GM19324 (cell line): ENCODE data around the gene ZFAND3.
"Not testable (repeated sequence)": the region's sequence is repeated elsewhere in the genome, so short reads cannot be mapped to it uniquely, and the experiment has no call there.

ENCODE experiments used
- ATAC-seq: cut with Tn5 transposase; IDR thresholded peaks from one replicate; pipeline ENCODE4 v1.9.1; 2021; ENCODE audit warnings: mild to moderate bottlenecking, moderate library complexity; ENCODE audit not compliant: unreplicated experiment, low FRiP score

Gene ZFAND3

DNA sequence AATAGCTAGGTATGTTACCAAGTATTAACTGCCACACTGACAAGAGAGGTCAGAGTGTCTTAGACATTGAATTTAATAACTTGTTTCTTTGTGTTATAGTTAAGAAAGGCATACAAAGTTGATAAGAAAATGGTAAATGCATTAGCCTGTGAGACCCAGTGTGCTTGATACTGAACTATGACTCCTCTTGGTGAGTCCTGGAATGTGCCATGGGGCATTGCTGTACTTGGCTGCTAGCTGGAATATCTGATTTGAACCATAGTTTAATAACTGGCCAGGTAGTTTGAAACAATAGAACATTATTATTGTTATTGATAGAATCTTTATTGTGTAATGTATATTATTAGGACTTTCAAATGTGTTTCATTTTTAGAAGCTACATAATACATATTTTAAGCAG is 70.0 kb downstream of the ZFAND3 start:
- no peak for ATAC-seq

DNA sequence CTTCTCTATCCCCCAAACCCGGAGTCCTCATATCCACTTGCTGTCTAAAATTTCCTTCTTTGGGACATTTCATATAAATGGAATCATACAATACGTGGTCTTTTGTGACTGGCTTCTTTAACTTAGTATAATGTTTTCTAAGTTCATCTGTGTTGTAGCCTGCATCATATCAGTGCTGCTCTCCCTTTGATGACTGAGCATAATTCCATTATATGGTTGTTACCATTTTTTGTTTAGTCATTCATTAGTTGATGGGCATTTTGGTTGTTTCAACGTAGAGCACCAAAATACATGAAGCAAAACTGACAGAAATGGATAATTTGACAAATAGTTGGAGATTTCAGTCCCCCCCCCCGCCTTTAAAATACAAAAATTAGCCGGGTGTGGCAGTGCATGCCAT is 71.5 kb downstream of the ZFAND3 start:
- no peak for ATAC-seq

DNA sequence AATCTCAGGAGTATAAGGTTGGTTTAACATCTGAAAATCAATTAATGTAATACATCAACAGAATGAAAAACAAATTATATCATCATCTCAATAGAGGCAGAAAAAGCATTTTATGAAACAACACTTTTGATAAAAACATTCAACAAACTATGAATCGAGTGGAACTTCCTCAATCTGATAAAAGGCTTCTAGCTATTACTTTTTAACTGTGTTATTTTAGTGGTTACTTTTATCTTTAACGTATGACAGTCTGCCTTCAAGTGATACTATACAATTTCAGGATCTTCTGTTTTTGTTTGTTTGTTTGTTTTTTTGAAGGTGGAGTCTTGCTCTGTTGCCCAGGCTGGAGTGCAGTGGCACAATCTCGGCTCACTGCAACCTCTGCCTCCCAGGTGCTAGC is 73.7 kb downstream of the ZFAND3 start:
- ATAC-seq, result no peak

DNA sequence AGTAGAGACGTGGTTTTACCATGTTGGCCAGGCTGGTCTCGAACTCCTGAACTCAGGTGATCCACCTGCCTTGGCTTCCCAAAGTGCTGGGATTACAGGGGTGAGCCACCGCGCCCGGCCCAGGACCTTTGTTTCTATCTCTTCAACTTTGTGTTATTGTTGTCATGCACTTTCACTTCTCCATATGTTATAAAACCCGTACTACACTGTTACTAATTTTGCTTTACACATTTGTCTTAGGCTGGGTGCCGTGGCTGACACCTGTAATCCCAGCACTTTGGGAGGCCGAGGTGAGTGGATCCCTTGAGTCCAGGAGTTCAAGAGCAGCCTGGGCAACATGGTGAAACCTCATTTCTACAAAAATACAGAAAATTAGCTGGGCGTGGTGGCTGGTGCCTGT is 74.2 kb downstream of the ZFAND3 start:
- not testable (repeated sequence) for ATAC-seq

DNA sequence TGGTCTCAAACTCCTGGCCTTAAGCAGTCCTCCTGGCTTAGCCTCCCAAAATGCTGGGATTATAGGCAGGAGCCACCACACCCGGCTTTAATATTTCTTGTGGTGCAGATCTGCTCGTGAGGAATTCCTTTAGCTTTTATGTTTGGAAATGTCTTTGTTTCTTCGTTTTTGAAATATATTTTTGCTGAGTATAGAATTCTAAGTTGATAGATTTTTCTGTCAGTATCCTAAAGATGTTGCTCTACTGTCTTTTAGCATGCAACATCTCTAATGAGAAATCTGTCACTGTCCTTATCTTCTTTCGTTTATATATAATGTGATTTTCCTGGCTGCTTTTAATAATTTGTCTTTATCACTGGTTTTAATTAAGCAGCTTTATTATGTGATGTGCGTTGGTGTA is 75.1 kb downstream of the ZFAND3 start:
- no peak for ATAC-seq

DNA sequence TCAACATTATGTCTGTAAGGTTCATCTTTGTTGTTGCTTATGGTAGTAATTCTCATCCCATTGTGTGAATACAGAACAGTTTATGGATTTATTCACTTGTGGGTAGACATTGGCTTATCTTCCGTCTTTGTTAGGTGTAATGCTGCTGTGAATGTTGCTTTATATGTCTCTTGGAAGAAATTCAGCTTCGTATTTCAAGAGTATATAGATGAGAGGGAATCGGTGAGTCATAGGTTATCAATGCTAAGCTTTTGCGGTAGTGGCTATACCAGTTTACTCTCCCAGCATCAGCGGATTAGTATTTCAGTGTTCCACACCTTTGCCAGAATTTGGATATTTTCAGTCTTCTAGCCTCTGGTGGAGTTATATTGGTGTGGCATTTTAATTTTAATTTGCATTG is 77.8 kb downstream of the ZFAND3 start:
- ATAC-seq, result no peak

DNA sequence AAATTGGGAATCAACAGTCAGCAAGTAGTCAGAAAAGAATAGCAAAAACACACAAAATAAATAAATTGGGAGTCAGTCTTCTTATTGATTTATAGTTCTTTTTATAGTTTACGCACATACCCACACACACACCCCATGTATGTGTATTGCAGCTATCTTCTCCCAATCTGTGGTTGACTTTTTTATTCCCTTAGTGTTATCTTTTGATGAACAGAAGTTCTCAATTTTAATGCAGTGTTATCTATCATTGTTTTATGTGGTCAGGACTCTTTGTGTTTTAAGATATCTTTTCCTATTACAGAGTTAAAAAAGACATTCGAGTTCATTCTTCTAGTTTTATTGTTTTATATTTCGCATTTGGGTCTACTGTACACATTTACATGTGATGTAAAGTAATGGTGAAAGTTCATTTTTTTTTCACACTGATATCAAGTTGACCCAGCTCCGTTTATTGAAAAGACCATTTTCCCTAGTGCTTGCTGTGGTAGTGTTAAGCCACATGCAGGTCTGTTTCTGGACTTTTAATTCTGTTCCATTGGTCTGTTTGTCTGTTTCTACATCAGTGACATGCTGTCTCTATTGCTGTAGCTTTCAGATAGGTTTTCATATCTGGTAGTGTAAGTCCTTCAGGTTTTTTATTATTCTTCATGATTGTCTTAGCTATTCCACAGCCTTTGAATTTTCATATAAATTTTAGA is 78.4 kb downstream of the ZFAND3 start:
- no peak for ATAC-seq

DNA sequence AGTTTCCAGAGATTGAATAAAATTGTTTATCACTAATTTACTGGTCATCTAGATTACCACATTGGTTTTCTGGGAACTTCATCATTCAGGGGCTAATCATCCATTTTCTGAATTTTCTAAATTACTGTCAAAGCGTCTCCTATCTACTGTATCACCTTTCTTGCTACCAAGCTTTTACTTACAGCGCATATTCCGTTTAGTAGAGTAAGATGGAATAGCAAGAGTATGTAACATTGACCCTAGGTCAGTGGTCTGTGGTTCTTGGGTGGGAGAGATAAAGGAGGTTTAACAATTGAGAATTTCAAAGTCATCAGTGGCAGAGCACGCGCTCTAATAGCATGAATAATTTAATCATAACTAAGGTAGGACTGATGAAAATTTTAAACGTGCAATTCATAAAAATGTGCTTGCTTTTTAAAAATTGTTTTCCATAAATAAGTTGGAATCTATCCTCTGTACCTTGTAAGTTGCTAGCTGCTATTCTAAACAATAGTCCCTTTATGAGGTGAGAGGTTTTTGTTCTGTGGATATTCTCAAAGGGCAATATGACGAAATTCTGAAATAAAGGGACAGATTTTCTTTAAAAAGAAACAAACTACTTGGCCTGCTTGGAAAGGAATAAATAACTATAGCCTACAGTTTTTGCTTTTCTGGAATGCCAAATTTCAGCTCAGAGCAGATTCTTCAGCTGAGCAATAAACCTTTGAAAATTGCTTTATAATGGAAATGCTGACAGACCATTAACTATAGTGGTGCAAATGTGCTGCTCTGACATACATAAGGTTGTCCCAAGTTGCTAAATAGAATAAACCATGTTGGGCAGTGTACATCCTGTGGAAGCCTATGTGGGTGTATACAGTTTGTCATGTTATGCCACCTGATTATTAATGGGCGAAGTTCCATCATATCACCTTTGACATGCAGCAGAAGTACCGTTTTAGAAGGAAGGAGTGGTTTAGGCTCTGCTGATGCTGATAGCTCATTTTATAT is 84.1 kb downstream of the ZFAND3 start:
- ATAC-seq, result no peak

DNA sequence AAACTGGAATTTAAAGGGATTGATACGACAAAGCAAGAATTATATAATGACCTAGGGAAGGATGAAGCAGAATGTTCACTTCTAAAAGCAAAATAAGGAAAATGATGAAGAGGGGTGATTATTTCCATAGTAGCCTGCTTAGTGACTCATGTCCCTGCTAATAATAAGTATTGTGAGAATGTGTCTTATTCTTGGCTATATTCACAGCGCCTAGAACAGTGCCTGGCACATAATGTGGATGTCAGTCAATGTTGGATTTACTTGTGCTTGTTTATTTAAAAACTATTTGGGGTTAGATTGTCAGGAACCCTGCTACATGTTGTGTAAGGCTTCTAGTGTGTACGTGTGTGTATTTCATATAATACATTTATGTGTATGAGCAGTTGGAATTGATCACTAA is 85.1 kb downstream of the ZFAND3 start:
- ATAC-seq, result no peak

DNA sequence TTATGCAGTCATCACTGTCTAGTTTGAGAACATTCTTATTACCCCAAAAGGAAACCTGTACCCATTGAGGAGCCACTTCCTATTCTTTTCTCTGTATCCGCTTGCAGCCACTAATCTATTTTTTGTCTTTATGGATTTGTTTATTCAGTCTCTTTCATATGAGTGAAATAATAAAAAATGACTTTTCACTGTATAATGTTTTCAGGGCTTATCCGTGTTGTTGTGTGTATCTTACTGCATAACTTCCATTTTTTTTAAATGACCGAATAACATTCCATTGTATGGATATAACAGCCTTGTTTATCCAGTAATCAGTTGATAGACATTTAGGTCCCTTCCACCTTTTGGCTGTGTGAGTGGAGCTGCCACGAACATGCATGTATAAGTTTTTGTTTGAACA is 86.6 kb downstream of the ZFAND3 start:
- no peak for ATAC-seq

DNA sequence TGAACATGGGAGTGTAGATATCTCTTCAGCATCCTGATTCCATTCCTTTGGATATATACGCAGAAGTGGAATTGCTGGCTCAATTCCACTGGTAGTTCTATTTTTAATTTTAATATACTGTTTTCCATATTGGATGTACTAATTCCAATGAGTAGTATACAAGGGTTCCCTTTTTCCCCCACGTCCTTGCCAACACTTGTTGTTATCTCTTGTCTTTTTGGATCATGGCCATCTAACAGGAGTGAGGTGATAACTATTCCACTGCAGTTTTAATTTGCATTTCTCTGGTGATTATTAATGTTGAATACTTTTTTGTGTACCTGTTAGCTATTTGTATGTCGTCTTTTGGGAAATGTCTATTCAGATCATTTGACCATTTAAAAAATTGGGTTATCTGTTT is 91.5 kb downstream of the ZFAND3 start:
- no peak for ATAC-seq

DNA sequence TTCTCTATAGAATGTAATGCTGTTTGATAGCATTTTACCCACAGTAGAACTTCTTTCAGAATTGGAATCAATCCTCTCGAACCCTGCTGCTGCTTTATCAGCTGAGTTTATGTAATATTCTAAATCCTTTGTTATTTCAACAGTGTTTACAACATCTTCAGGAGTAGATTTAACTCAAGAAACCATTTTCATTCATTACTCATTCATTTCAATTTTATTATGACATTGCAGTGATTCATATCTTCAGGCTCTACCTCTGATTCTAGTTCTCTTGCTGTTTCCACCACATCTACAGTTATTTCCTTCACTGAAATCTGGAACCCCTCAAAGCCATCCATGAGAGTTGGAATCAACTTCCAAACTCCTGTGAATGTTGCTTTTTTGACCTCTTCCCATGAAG is 93.7 kb downstream of the ZFAND3 start:
- no peak for ATAC-seq

DNA sequence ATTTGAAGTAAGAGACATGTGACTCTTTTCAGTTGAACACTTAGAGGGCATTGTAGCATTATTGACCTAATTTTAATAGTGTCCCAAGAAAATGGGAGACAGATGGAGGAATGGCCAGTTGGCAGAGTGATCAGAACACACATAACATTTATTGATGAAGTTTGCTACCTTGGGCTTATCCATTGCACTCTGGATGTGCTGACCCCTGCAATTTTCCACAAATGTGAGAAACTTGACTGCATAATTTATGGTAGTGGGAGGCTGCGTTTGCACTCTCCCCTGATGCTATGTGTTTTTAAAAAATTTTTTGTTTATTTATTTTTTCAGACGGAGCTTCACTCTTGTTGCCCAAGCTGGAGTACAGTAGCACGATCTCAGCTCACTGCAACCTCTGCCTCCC is 95.9 kb downstream of the ZFAND3 start:
- no peak for ATAC-seq

DNA sequence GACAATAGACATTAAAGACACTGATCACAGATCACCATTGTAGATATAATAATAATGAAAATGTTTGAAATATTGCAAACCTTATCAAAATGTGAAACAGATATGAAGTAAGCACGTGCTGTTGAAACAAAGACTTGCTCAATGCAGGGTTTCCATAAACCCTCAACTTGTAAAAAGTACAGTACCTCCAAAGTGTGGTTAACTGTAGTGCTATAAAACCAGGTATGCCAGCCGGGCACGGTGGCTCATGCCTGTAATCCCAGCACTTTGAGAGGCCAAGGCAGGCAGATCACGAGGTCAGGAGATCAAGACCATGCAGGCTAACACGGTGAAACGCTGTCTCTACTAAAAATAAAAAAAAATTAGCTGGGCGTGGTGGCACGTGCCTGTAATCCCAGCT is 96.6 kb downstream of the ZFAND3 start:
- no peak for ATAC-seq

DNA sequence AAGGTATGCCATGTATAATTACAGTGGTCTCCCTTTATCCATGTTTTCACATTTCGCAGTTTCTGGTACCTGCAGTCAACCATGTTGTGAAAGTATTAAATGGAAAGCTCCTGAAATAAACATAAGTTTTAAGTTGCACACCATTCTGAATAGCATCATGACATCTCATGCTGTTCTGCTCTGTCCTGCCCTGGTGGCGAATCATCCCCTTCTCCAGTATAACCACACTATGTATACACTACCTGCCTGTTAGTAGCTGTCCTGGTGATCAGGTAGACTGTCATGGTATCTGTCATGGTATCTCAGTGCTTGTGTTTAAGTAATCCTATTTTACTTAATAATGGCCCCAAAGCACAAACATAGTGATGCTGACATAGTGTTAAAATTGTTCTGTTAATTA is 97.1 kb downstream of the ZFAND3 start:
- no peak for ATAC-seq

DNA sequence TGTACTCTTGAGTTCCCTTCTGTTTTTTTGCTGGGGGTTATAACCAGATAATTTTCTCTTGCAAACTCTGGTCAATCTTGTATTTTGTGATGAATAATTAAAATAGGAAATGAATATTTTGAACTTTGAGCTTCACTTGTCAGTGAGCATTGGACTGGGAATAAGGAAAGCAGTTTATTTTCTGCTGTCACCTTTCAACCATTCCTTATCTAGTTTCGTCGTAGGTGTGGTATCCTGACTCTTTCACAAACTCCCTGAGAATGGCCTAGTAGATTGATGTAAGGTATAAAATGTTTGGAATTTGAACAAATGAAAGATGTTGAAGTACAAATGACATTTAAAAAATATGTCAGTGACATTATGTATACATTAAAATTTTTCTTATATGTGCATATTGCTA is 98.0 kb downstream of the ZFAND3 start:
- ATAC-seq, result no peak

DNA sequence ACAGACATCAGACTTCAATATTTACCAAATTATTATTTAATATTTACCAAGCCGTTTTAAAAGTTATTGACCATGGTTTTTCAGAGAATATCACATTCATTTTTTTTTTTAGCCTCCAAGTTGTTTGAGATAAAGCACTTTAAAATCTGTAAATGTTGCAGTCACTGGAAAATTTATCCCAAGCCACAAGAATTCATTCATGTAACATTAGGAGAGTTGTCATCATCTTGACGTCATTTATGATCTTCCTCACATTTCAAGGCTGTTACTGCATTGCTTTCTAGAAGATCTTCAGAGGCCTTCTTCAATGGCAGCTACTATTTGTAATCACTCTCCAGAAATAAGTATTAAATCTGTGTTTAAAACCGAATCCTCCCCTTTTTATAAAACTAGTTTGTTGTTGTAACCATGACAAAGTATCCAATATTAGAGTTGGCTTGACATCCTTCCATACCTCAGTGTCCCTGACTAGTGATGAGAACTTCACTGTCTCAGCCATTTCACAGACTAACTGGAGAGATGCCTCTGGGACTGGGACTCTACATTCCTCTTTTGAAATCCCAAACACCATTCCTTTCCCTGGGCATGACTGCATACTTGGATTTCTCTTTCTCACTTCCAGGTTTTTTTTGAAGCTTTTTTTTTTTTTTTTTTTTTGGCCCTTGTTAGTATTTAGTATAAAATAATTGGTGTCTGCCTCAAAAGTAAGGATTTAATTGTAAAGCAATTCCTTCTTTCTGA is 100.1 kb downstream of the ZFAND3 start:
- ATAC-seq, result no peak

DNA sequence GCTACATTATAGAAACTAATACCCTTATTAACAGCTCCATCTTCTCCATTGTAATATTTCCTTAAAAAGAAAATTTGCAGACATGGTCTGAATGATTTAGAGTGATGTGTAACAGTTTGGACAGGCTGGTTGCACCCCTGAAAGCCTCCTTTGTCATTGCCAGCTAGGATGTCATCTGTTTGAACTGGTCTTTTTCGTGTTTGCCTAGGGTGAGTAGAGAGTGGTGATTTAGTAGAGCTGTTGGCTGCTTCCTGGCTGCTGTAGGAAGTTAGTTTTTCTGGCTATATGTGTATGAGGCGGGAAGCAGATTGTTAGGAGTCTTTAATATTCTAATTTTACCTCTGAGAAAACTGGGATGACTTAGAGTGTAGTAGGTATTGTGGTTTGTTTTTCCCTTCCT is 101.1 kb downstream of the ZFAND3 start:
- ATAC-seq, result no peak

DNA sequence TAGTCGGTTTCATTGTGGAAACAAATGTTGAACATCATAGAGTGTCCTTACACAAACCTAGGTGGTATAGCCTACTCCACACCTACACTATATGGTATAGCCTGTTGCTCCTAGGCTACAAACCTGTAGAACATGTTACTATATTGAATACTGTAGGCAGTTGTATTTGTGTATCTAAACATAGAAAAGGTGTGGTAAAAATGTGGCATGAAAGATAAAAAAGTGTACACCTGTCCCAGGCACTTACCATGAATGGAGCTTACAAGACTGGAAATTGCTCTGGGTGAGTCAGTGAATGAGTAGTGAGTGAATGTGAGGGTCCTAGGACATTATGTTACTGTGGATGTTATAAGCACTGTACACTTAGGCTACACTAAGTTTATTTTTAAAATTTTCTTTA is 103.0 kb downstream of the ZFAND3 start:
- no peak for ATAC-seq

DNA sequence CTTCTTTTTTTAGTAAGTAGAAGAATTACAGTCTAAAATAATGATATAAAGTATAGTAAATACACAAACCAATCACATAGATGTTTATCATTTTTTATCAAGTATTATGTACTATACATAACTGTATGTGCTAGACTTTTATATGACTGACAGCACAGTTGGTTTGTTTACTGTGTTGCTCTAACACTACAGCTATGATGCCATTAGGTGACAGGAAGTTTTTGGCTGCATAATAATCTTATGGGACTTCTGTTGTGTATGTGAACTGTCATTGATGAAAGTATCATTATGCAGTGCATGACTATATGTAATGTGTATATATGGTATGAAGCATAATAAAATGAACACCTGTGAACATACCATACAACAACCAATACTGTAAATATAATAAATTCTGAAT is 104.0 kb downstream of the ZFAND3 start:
- no peak for ATAC-seq

DNA sequence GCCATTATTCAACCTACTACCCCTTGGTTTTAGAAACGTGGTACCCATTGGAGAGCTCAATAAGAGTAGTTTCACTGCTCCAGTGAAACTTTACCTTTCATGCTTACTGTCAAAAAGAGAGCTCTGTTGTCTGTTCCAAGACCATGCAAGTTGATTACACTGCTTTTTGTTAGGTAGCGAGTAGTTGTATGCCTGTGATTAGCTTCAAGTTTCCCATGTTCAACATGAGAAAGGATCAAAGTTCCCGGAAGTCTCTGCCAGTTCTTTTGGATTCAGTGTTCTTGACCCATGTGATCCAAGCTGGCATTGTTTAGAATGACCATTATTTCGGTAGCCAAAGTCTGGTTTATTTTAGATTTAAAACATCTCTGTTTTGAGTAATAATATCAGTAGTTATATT is 107.1 kb downstream of the ZFAND3 start:
- ATAC-seq, result no peak
